GM18502 (cell line): Measurements from ENCODE around the gene FAM20A.
A peak's percentile ranks its signal among the peaks of the same experiment; 100 is the strongest.
"Not testable (repeated sequence)": the region's sequence is repeated elsewhere in the genome, so short reads cannot be mapped to it uniquely, and the experiment has no call there.

Source experiments
- ATAC-seq: cut with Tn5 transposase; IDR thresholded peaks from one replicate; pipeline ENCODE4 v1.9.1; 2021; ENCODE audit warnings: mild to moderate bottlenecking; ENCODE audit not compliant: unreplicated experiment, poor library complexity

Gene FAM20A

DNA sequence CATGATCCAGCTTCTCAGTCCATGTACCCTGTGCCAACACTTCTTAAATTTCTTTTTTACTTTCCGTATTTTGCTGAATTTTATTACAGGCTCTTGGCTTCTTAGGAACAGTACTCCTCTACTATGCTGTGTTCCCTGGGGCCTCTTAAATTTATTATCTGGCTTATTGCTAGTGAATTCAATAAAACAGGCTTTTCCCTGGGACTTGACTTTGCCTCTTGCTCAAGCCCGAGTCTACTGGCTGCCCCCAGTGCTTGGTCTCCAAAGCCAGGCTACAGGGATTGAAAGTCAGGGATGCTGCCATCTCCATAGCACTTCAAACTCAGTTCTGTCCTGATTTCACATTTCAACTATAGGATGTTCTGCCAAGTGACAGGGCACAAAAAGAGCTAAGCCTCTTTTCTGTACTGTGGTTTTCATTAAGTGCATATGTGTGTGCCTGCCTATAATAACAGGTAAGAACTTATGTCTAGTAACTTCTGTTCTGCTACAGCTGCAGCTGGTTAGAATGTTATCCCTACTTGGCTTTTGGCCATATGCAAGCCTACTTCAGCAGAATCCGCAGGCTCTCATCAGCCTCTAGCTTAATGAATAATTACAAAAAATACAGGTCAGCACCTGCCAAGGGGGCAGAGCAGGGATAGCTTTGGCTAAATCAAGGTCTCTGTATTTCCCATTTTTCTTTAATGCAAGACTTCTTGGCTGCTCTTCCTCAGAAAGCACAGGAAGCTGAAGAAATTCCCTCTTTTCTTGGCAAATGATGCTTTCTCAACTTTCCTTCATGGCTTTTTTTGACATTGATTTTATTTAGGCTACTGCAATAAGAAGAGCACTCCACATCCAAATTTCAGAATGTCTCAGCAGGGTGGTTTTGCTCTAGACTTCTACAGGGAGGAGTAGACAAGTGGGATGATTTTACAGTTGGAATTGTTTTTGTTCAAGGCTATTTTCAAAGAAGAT is 8.2 kb downstream of the FAM20A start:
- ATAC-seq, result no peak

- ATAC-seq, result peak; percentile 14
Measured at GRCh38 chr17:68592009-68592408, 9.2 kb downstream of the FAM20A start.

GRCh38 chr17:68591583-68591982 is 9.6 kb downstream of the FAM20A start:
- ATAC-seq, result peak; percentile 96

- no peak for ATAC-seq
Measured at GRCh38 chr17:68589086-68589485, 12.1 kb downstream of the FAM20A start.

DNA sequence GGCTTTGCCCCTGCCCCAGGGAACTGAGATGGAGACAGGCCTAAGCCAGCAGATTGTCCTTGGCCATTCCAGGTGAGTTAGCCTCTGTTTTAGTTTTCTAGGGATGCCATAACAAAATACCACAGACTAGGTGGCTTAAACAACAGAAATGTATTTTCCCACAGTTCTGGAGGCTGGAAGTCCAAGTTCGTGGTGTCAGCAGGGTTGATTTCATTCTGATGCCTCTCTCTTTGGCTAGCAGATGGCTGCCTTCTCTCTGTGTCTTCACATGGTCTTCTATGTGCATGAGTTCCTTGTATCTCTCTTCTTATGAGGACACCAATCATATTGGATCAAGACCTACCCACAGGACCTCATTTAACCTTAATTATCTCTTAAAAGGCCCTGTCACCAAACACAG is 12.8 kb downstream of the FAM20A start:
- no peak for ATAC-seq

GRCh38 chr17:68587847-68588246 is 13.3 kb downstream of the FAM20A start:
- no peak for ATAC-seq

GRCh38 chr17:68587026-68587425 is 14.1 kb downstream of the FAM20A start:
- no peak for ATAC-seq

DNA sequence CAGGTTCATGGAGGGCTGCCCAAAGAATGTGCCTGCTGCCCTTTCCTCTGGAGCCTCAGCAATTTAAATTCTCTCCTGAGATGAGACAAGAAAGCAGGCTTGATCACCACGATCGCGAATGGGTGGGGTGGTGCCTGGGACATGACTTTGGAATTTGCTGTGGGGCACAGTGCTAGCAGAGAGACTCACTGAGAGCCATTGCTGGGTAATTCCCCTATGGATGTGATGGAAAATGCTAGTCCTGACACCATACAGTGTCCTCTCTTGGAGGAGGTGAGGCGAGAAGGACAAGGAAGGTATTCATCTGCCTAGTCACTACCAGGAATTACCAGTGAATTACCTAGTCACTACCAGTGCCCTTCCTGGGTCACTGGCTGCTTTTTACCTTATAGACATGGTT is 15.5 kb downstream of the FAM20A start:
- ATAC-seq, result no peak

- no peak for ATAC-seq
Measured at GRCh38 chr17:68584581-68585303, 16.4 kb downstream of the FAM20A start.

- ATAC-seq, result not testable (repeated sequence)
Measured at GRCh38 chr17:68582867-68583266, 18.3 kb downstream of the FAM20A start.

DNA sequence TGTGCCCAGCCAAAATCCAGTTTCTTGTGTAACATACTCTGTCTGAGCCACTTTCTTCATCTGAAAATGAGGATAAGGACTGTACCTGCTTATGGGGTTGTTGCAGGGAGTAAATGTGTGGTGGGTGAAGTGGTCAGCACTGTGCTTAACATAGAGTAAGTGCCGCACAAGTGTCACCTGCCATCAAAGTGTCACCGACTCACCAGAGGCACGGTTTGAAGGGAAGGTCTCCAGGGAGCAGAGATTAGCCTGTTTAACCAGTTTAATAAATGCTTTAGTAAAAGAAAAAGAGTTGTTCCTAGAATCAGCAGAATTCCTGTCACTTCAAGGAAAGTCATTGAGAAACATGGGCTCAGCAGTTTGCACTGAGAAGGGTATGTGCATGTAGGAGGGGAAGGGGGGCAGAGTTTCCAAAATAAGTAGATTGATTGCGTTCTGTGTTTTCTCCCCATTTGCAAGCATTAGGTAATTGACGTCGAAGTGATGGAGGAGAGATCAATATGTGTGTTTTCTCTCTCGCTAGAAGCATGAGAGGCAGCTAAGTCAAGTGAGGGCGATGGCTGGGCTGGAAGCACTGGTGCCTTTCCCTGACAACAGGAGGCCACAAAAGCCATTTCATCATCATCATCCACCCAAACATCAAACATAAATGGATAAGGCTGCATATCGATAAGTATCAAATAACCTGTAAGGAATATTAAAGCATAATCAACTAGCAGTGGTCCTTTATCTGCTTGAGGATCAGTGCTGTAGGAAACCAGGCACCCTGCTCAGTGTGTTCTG is 19.1 kb downstream of the FAM20A start:
- no peak for ATAC-seq

DNA sequence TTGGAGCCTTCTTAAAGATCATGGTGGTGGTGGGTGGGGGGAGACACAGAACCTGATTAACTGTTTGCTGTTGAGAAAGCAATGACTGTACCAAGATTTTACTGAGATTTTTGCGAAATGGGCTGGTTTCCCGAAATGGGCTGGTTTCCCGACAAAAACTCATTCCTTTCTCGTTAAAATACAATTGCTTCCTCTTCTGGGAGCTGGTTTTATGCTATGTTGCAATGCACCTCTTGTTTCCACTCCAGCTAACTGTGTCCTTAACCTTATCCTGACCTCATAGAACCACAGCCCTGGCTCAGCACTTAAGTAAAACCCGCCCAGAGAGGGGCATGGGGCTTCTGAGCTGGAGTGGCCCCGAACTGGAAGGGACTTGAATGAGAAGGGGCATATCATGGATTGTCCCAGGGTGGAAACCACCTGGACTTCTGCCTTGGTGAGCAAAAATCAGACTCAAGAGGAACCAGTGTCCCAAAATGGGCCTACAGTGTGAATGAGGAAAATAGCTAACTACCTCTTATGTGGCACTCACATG is 20.9 kb downstream of the FAM20A start:
- no peak for ATAC-seq

DNA sequence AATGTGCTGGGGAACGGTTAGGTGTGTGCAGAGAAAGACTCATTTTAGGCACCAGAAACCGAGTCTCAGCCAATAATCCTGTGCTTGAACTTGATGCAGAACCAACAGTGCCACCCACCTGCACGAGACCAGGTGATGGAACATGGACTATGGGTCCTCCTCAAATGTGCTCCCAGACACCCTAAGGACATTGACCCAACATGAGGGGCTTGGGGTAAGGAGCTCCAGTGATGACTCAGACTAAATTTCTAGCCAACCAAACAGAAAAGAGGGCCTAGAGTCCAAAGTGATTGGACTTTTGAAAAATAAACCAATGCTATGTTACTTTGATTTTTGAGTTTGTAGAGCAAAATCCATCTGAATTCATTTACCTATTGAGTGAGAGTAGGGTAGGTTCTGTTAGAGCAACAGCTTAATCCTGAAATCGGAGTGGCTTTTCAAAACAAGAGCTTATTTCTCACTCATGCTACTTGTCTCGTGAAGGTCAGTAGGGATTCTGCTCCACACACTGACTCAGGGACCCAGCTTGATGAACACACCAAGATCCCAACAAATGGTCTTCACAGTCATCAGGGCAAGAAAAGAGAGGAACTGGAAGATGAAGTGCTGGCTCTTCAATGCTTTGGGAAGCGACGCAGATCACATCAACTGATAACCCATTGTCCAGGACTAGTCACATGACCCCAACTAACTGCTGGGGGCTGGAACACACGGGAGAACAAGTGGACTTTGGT is 21.8 kb downstream of the FAM20A start:
- ATAC-seq, result no peak

DNA sequence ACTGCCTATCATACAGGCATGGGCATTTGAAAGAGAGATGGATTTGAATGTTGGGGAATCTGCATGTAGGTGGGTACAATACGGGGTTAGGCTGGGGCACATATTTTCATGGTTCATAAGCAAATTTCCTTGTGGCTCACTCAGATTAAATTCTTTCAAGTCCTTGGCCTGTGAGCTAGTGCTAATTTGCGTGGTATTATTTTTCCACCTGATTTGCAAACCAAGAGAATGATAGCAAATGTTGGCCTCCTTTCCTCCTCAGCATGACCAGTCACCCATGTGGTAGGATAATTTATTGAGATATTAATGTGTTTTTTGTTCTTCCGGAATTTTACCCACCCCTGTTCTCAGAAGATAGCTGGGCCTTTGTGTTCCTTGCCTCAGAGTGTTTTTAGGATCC is 22.9 kb downstream of the FAM20A start:
- ATAC-seq, result no peak

- ATAC-seq, result no peak
Measured at GRCh38 chr17:68577497-68577821, 23.7 kb downstream of the FAM20A start.

- ATAC-seq, result no peak
Measured at GRCh38 chr17:68576811-68577496, 24.2 kb downstream of the FAM20A start.

DNA sequence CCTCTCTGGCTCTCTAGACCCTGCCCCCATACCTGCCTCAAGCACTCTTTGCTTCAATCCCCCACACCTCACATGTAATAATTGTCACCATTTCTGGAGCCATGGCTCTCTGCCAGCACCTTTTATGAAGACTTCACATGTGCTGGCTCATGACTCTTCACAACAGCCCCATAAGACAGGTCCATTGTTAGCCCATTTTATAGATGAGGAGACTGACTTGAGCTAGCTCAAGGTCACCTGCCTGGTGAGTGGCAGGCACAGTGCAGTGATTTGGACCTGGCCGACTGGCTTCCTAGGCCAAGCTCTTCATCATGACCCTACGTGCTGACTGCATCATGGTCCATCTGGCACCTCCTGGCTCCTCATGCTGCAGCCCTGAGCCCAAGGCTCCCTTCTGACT is 25.0 kb downstream of the FAM20A start:
- ATAC-seq, result no peak

GRCh38 chr17:68573338-68573737 is 27.8 kb downstream of the FAM20A start:
- no peak for ATAC-seq

DNA sequence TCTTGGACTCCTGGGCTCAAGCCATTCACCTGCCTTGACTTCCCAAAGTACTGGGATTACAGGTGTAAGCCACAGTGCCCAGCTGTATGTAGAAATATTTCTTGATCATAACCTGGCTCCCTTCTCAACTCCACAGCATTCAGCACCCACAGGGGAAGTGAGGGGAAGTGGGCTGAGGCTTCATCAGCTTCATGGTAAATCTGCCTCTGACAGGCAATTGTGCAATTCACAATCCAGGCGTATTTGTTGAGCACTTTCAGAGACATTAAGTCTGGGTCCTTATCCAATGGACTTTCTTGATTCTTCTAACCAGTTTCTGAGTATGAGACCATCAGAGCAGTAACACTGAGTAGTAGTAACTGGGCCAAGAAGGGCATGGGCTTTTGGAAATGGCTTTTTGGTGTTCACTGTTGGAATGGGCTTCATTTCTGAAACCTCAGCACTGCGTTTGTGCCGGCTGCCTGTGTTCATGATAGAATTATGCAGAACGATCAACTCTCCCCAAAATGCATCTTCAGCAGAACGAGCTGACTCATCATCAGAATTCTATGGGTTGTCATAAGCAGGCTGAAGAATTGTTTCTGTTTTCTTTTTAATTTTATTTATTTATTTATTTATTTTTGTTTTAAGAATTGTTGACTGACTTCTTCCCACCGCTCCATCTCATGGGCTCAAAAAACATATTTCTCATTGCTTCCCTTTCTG is 28.9 kb downstream of the FAM20A start:
- no peak for ATAC-seq
